Mammary epithelial cell (primary cell): ENCODE measurements around the gene TCN2.

Source experiments
- CTCF ChIP-seq, 2 donors: IDR thresholded peaks in 1 of 2; conservative IDR thresholded peaks in 1 of 2; 2 replicates each; pipeline ENCODE4 v1.5.1; 2011 to 2012; ENCODE audit warnings: inconsistent platforms in 2 of 2, low read length in 2 of 2, mild to moderate bottlenecking in 2 of 2, control low read depth in 1 of 2, low read depth in 1 of 2; ENCODE audit not compliant: insufficient read depth in 1 of 2; ENCODE audit errors: extremely low read depth in 1 of 2
- EZH2 ChIP-seq: IDR thresholded peaks from 2 replicates; pipeline ENCODE4 v1.6.1; 2012; ENCODE audit warnings: low read length, inconsistent platforms, borderline replicate concordance

- TF ChIP-seq CTCF (conservative IDR thresholded peaks at IDR 0.05 in 1 of 2, IDR thresholded peaks at IDR 0.05 in 1 of 2; ENCODE audit: extremely low read depth in 1 of 2, insufficient read depth in 1 of 2, low read depth in 1 of 2, low read length in 2 of 2) (no peak), EZH2 (no peak)
Measured at GRCh38 chr22:30640839-30641430, 34.0 kb downstream of the TCN2 start.
